Stimulated activated CD4-positive, alpha-beta T cell treated with anti-CD3 and anti-CD28 coated beads, Interleukin-15, amount 100 ng/mL, for 1 hour (primary cell): ENCODE measurements around the gene SMOC2.
"Not testable (repeated sequence)": the region's sequence is repeated elsewhere in the genome, so short reads cannot be mapped to it uniquely, and the experiment has no call there.

ENCODE experiments used
- DNase-seq, 2 donors: peaks; one replicate each; pipeline ENCODE4 v3.0.0-alpha.2; 2020; ENCODE audit warnings: low read depth in 1 of 2, low spot score in 1 of 2

Gene SMOC2

DNA sequence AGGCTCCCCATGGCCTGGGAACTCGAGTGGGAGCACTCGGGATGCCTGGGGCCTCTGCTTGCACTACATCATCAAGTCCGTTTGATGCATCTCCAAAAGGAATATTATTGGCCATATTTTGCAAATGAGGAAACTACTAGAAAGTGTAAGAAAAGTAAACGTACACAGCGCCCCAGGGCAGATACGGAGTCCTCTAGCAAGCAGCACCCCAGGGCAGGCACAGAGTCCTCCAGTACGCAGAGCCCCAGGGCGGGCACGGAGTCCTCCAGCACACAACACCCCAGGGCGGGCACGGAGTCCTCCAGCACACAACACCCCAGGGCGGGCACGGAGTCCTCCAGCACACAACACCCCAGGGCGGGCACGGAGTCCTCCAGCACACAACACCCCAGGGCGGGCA is 264.3 kb downstream of the SMOC2 start:
- DNase-seq, result not testable (repeated sequence)

- DNase-seq, result no peak
Measured at GRCh38 chr6:168706471-168707177, 265.6 kb downstream of the SMOC2 start.

GRCh38 chr6:168708526-168708925 is 267.5 kb downstream of the SMOC2 start:
- DNase-seq, result no peak

- no peak for DNase-seq
Measured at GRCh38 chr6:168708984-168709383, 268.0 kb downstream of the SMOC2 start.

DNA sequence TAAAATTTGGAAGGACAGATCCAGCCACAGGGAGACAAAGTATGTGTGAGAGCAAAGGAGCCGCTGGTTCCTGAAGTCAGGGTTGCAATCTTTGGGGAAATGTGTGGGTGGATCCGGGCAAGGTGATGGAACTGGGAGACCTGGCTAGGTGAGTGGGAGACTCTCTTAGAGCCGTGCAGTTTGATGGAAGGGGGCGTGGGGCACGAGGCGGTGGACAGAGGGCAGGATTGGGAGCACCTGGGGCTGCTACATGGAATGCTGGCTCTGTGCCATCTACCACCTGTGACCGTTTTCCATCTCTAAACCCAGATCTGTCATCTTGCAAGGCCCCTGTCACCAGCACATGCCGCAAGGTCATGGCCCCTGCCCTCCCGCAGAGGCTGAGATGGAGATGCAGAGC is 268.4 kb downstream of the SMOC2 start:
- no peak for DNase-seq

DNA sequence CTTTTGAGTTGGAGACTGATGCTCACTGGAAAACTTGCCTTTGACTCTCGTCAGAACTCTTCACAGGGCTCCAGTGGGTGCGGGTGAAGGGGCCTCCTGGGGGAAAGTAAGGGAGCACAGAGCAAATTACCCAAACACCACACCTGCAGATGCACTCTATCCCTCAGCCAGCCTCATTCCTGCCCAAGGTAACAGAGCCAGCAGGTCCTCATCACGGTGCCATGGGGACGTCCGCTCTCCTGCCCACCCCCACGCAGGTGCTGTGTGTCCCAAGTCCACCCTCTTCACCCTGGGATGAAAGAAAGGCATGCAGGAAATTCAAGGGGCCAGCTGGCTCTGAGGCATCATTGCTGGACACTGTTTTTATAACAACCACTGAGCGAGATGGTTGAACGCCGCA is 269.0 kb downstream of the SMOC2 start:
- no peak for DNase-seq

- no peak for DNase-seq
Measured at GRCh38 chr6:168711049-168711640, 270.2 kb downstream of the SMOC2 start.

DNA sequence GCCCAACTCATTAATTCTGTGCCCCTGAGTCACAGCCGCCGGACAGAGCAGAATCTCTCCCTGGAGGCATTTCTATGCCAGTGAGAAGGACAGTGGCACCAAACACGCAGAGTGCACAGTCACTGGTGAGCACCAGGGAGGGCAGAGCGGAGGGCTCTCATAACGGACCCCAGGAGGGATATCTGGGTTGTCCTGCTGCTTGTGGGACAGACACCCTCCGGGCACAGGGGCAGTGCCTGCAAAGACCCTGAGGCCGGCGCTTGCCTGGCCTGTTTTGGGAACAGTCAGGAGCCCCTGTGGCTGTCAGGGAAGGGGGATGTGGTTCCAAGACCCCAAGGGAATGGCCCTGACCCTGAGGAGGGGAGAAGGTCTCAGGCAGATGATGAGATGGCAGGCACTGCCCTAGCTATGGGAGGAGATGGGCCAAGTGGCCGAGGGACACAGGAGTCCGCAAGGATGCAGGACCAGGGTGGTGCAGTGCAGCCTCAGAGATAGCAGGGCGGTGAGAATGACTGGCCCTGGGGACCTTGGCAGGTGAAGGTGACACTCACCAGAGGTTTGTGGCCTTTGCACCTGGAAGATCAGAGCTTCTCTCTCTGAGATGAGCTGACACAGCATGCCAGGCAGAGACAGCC is 270.8 kb downstream of the SMOC2 start:
- no peak for DNase-seq

- DNase-seq, result no peak
Measured at GRCh38 chr6:168712993-168713392, 272.0 kb downstream of the SMOC2 start.

GRCh38 chr6:168713839-168714238 is 272.9 kb downstream of the SMOC2 start:
- DNase-seq, result no peak

DNA sequence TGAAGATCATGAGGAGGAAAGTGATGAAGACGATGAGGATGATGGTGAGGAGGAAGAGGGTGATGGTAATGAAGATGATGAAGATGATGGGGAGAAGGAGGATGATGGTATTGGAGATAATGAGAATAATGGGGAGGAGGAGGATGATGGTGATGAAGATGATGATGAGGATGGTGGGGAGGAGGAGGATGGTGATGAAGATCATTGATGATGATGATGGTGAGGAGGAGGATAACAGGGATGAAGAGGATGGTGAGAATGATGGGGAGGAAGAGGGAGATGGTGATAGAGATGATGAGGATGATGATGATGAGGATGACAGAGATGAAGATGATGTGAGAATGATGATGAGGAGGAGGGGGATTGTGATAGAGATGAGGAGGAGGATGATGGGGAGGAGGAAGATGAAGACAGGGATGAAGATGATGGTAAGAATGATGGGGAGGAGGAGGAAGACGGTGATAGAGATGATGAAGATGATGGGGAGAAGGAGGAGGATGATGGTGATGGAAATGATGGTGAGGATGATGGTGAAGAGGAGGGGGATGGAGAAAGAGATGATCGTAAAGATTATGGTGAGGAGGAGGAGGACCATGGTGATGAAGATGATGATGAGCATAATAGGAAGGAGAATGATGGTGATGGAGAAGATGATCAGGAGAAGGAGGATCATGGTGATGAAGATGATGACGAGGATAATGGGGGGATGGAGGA is 273.7 kb downstream of the SMOC2 start:
- DNase-seq, result no peak

DNA sequence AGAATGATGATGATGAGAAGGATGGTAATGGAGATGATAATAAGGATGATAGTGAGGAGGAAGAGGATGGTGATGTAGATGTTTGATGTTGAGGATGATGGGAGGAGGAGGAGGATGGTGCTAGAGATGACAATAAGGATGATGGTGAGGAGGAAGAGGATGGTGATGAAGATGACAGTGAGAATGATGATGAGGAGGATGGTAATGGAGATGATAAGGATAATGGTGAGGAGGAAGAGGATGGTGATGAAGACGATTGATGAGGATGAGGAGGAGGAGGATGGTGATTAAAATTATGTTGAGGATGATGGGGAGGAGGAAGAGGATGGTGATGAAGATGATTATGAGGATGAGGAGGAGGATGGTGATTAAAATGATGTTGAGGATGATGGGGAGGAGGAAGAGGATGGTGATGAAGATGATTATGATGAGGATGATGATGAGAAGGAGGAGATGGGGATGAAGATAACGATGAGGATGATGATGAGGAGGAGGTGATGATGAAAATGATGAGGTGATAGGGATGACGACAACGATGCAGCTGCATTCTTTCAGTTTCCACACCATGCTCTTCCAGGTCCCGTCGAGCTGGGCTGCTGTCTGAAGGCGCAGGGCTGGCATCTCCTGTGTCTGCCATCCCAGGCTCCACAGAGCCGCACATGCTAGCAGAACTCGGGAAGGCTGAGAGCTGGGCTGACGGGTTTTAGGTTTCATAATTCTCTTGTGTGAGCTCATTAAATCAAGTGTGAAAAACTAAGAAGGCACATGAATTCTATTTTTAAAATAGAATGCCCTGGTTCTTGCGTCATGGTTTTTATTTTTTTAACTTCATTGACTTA is 274.9 kb downstream of the SMOC2 start:
- DNase-seq, result no peak

- no peak for DNase-seq
Measured at GRCh38 chr6:168716581-168716980, 275.6 kb downstream of the SMOC2 start.

DNA sequence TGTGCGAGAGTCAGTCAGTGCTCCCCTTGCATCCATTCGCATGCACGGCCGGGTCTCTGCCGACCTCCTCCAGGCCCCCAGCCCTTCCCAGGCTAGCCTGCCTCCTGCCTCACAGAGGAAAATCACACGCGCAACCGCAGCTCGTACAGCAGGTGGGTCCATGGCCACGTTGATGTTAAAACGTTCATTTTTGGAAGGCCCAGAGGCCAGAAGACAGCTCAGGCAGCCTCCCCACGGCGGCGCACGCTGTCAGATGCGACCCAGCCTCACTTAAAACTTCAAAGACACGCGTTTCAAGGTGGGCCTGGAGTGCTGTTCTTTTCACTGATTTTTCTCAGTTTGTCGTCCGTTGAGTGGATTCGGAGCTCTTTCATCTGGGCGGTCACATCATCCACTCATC is 276.5 kb downstream of the SMOC2 start:
- DNase-seq, result no peak
